HCT116 (cell line): Measurements from ENCODE around the gene IL22RA2. TPM values are rescaled to one million over a fixed set of nuclear protein-coding genes. Genes with fewer than 3 reads are reported as not detected.

Experiments
- ATAC-seq: fragments of 200-7000 bp; cut with Tn5 transposase; 2 replicates; pipeline ENCODE4 v1.9.1; 2020; ENCODE audit warnings: mild to moderate bottlenecking, moderate library complexity
- BruUV-seq: library from RNA; stranded (reverse); fragments of 400-500 nt; replicated peaks from 2 replicates; lab custom pipeline; 2021; lab: Mats Ljungman, UMichigan
- CTCF ChIA-PET: fragments of 300-600 bp; sonication (Branson Sonifier 250); formaldehyde crosslinking; loops from one replicate; lab custom pipeline; 2021; ENCODE audit warnings: antibody characterized with exemption; lab: Charles Lee
- POLR2A ChIA-PET: fragments of 300-600, 350-600 bp; sonication (Branson Sonifier 250); formaldehyde crosslinking; loops from one replicate; lab custom pipeline; 2021; ENCODE audit warnings: antibody characterized with exemption; lab: Charles Lee
- RAD21 ChIA-PET, 2 experiments: fragments of 300-600 bp; sonication (Branson Sonifier 250); formaldehyde crosslinking; loops; one replicate each; lab custom pipeline; 2023; ENCODE audit warnings: low total read pairs in 2 of 2; ENCODE audit not compliant: uncharacterized antibody in 2 of 2, unreplicated experiment in 2 of 2, low non-redundant PET in 1 of 2; lab: Charles Lee
- DNase-seq: peaks from one replicate; pipeline ENCODE4 v3.0.0-alpha.2; 2010; ENCODE audit warnings: low read depth, low spot score
- H2AFZ ChIP-seq: fragments of 200-600 bp; shearing (Covaris generic), sonication (generic); 2 replicates; pipeline ENCODE4 v1.6.1; 2017; ENCODE audit warnings: low read depth, mixed run types, mixed read lengths, antibody characterized with exemption, low read length; ENCODE audit not compliant: poor library complexity, severe bottlenecking
- H3K27ac ChIP-seq: 2 replicates; pipeline ENCODE4 v1.5.1; 2012; ENCODE audit warnings: low read depth, low read length
- H3K27me3 ChIP-seq: fragments of 200-600 bp; sonication (generic); 2 replicates; pipeline ENCODE4 v1.6.1; 2016; ENCODE audit warnings: mixed run types, low read length, mixed read lengths; ENCODE audit not compliant: insufficient read depth
- H3K36me3 ChIP-seq, 2 experiments: fragments of 200-500 bp in 1 of 2; fragments of 200-600 bp in 1 of 2; sonication (Bioruptor generic) in 1 of 2; sonication (generic) in 1 of 2; 2 replicates each; pipeline versions ENCODE4 v1.5.1 to v1.6.1; 2014 to 2016; ENCODE audit warnings: low read length in 2 of 2, inconsistent platforms in 1 of 2, mixed read lengths in 1 of 2, mixed run types in 1 of 2; ENCODE audit not compliant: insufficient read depth in 2 of 2, control insufficient read depth in 1 of 2
- H3K4me1 ChIP-seq, 2 experiments: fragments of 200-600 bp in 1 of 2; sonication (generic) in 1 of 2; 2 replicates each; pipeline versions ENCODE4 v1.5.1 to v1.6.1; 2012 to 2017; ENCODE audit warnings: low read length in 2 of 2, inconsistent platforms in 1 of 2, mild to moderate bottlenecking in 1 of 2, mixed read lengths in 1 of 2, mixed run types in 1 of 2, moderate library complexity in 1 of 2; ENCODE audit not compliant: insufficient read depth in 2 of 2, control insufficient read depth in 1 of 2
- H3K4me2 ChIP-seq: fragments of 200-600 bp; sonication (generic); 2 replicates; pipeline ENCODE4 v1.6.1; 2017; ENCODE audit warnings: mixed run types, low read length, mixed read lengths
- H3K4me3 ChIP-seq, 2 experiments: fragments of 200-600 bp in 1 of 2; sonication (generic) in 1 of 2; replicated peaks in 1 of 2; 2 replicates each; pipeline ENCODE4 v1.5.1; 2011 to 2016; ENCODE audit warnings: low read length in 2 of 2, control low read depth in 1 of 2, low read depth in 1 of 2, mild to moderate bottlenecking in 1 of 2, mixed read lengths in 1 of 2, mixed run types in 1 of 2
- H3K79me2 ChIP-seq: fragments of 200-600 bp; sonication (generic); 2 replicates; pipeline ENCODE4 v1.6.1; 2017; ENCODE audit warnings: mild to moderate bottlenecking, mixed run types, low read length, moderate library complexity, mixed read lengths; ENCODE audit not compliant: insufficient read depth
- H3K9ac ChIP-seq: fragments of 200-600 bp; sonication (generic); 2 replicates; pipeline ENCODE4 v1.6.1; 2016; ENCODE audit warnings: low read length, mixed read lengths
- H3K9me2 ChIP-seq: fragments of 200-600 bp; sonication (generic), shearing (Covaris generic); 2 replicates; pipeline ENCODE4 v1.6.1; 2017; ENCODE audit warnings: mixed run types, mild to moderate bottlenecking, moderate library complexity; ENCODE audit not compliant: insufficient read depth
- H3K9me3 ChIP-seq, 2 experiments: fragments of 200-500 bp in 1 of 2; fragments of 200-600 bp in 1 of 2; sonication (Bioruptor generic) in 1 of 2; sonication (generic) in 1 of 2; 2 replicates each; pipeline ENCODE4 v1.6.1; 2014 to 2017; ENCODE audit warnings: low read length in 2 of 2, mixed read lengths in 2 of 2, inconsistent platforms in 1 of 2, low read depth in 1 of 2, mild to moderate bottlenecking in 1 of 2, mixed run types in 1 of 2, moderate library complexity in 1 of 2; ENCODE audit not compliant: control insufficient read depth in 1 of 2, insufficient read depth in 1 of 2
- H4K20me1 ChIP-seq: fragments of 200-600 bp; sonication (generic), shearing (Covaris generic); 2 replicates; pipeline ENCODE4 v1.6.1; 2017; ENCODE audit warnings: mixed run types, mild to moderate bottlenecking, moderate library complexity; ENCODE audit not compliant: insufficient read depth
- CBX3 ChIP-seq: IDR thresholded peaks from 2 replicates; pipeline ENCODE4 v1.6.1; 2012; ENCODE audit warnings: low read depth
- CEBPB ChIP-seq: IDR thresholded peaks from 2 replicates; pipeline ENCODE4 v1.6.1; 2012; ENCODE audit warnings: low read depth
- ELF1 ChIP-seq: IDR thresholded peaks from 2 replicates; pipeline ENCODE4 v1.6.1; 2012; ENCODE audit warnings: low read depth, borderline replicate concordance
- MAX ChIP-seq: IDR thresholded peaks from 2 replicates; pipeline ENCODE4 v1.6.1; 2012
- POLR2A ChIP-seq: IDR thresholded peaks from 2 replicates; pipeline ENCODE4 v1.7.0; 2011; ENCODE audit warnings: borderline replicate concordance; ENCODE audit not compliant: insufficient read depth, insufficient read length; ENCODE audit errors: extremely low read depth
- RAD21 ChIP-seq: IDR thresholded peaks from 2 replicates; pipeline ENCODE4 v1.6.1; 2012; ENCODE audit warnings: low read depth, mild to moderate bottlenecking
- REST ChIP-seq: IDR thresholded peaks from 2 replicates; pipeline ENCODE4 v1.6.1; 2012; ENCODE audit warnings: low read depth
- SP1 ChIP-seq: IDR thresholded peaks from 2 replicates; pipeline ENCODE4 v1.6.1; 2012; ENCODE audit warnings: low read depth
- SRF ChIP-seq: IDR thresholded peaks from 2 replicates; pipeline ENCODE4 v1.6.1; 2012; ENCODE audit warnings: low read depth
- TCF7L2 ChIP-seq: IDR thresholded peaks from 2 replicates; pipeline ENCODE4 v1.7.0; 2011; ENCODE audit warnings: borderline replicate concordance, inconsistent platforms; ENCODE audit not compliant: insufficient read depth, insufficient read length; ENCODE audit errors: extremely low read depth
- YY1 ChIP-seq: IDR thresholded peaks from 2 replicates; pipeline ENCODE4 v1.6.1; 2011; ENCODE audit warnings: low read length, low read depth, moderate library complexity, mild to moderate bottlenecking; ENCODE audit not compliant: insufficient replicate concordance; ENCODE audit errors: extremely low read depth
- ZBTB33 ChIP-seq: IDR thresholded peaks from 2 replicates; pipeline ENCODE4 v1.6.1; 2011; ENCODE audit warnings: mild to moderate bottlenecking, low read length, moderate library complexity; ENCODE audit not compliant: insufficient replicate concordance; ENCODE audit errors: extremely low read depth
- intact Hi-C: fragments of 100-400 bp; cut with micrococcal nuclease; formaldehyde crosslinking; loops from 2 replicates; pipeline ENCODE4 v1.10.0; 2022
- total RNA-seq: library from RNA; stranded (reverse); gene quantifications from one replicate; pipeline ENCODE4 v1.2.1, GENCODE V29; 2021; ENCODE audit not compliant: unreplicated experiment
- TF ChIP-seq, protein P1 (sequence below): IDR thresholded peaks from 2 replicates; pipeline ENCODE4 v1.6.1; 2012

Gene IL22RA2
- total RNA-seq, 1 experiment from 2014 or later: not detected

GRCh38 chr6:137120748-137121147 lies 52.7 kb downstream of the IL22RA2 start:
- Histone ChIP-seq H3K4me1 (no peaks in the 10 kb centered on the region), H3K79me2 (no peaks in the 10 kb centered on the region), H3K36me3 (no peaks in the 10 kb centered on the region), H3K4me3 (no peak overlapping the region), H3K9me3 (no peaks in the 10 kb centered on the region), H3K4me2 (no peak overlapping the region), H3K27me3 (no peaks in the 10 kb centered on the region), H3K9ac (no peak overlapping the region), H2AFZ (no peak overlapping the region), H3K9me2 (no peaks in the 10 kb centered on the region), H3K27ac (no peak overlapping the region), H4K20me1 (no peaks in the 10 kb centered on the region)
- ATAC-seq (no peak), DNase-seq (no peak)
- TF ChIP-seq TCF7L2 (no peak), RAD21 (no peak)
- BruUV-seq: no TSS peak
- ChIA-PET RAD21 (no interaction called here), CTCF (no interaction called here), POLR2A (no interaction called here)
- intact Hi-C loops: no loop called here

DNA sequence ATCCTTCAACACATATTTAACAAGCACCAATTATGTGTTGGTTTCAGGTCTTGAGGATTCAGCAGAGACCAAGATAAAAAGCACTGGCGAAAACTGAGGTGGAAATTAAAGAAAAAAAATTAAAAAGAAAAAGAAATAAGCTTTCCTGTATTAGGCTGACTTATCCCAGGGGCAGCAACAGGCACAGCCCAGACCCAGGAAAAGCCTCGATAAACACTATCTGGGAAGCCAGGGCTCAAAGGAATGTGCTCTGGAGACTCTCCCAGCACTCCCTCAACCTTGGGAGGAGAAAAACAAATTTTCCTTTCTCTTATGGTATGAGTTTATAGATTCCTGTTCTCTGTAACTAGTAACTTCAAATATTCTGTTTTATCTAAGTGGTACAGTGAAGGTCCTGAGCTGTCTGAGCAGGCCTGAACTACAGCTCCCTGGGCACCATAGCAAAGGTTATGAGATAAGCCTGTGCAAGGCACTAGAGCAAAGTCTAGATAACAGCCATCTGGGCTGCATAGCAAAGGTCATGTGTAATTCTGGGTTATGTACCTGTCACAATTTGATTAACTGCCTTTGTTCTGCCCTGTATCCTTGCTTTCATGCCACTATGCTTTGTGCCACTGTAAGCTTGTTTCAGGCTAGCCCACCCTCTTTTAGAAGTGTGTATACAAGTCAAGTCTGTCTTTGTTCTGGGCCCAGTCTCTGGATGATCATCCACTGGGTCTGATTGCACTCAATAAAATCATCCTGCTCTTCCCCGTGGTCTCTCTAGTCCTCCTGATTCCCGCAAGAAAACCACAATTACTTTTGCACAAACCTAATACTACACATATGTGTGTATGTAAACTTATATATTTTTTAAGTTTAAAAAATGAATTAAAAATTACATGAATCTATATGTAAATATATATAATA lies 54.0 kb downstream of the IL22RA2 start:
- Histone ChIP-seq H3K4me2 (no peak overlapping the region), H3K4me1 (no peaks in the 10 kb centered on the region), H3K36me3 (no peaks in the 10 kb centered on the region), H4K20me1 (no peaks in the 10 kb centered on the region), H3K79me2 (no peaks in the 10 kb centered on the region), H3K9ac (no peak overlapping the region), H2AFZ (no peak overlapping the region), H3K9me3 (no peaks in the 10 kb centered on the region), H3K9me2 (no peaks in the 10 kb centered on the region), H3K27me3 (no peaks in the 10 kb centered on the region), H3K4me3 (no peak overlapping the region), H3K27ac (no peak overlapping the region)
- no peak for DNase-seq
- RAD21 ChIA-PET: no interaction called here
- POLR2A ChIA-PET: no interaction called here
- no peak for ATAC-seq
- intact Hi-C loops: no loop called here
- CTCF ChIA-PET: no interaction called here
- TF ChIP-seq MAX (no peak), ZBTB33 (no peak), SP1 (no peak), SRF (no peak), TCF7L2 (no peak), REST (no peak), YY1 (peak; percentile 8), CEBPB (no peak), ELF1 (no peak), POLR2A (no peak), CBX3 (peak; percentile 96)
- TF ChIP-seq, protein P1, sequence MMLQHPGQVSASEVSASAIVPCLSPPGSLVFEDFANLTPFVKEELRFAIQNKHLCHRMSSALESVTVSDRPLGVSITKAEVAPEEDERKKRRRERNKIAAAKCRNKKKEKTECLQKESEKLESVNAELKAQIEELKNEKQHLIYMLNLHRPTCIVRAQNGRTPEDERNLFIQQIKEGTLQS: no peak
- BruUV-seq: no TSS peak
